Activated CD4-positive, alpha-beta T cell treated with anti-CD3 and anti-CD28 coated beads, Interleukin-2, amount 10 ng/mL, durations not matched to agents 24 days and 14 days (primary cell): ENCODE results near the gene SIRPG. TPM values are rescaled to one million over a fixed set of nuclear protein-coding genes. Genes with fewer than 3 reads are reported as not detected.

ENCODE experiments used
- DNase-seq: peaks from one replicate; pipeline ENCODE4 v3.0.0; 2022
- H3K27ac Mint-ChIP-seq: one replicate; pipeline ENCODE4 v1.8.0; 2022; ENCODE audit warnings: mild to moderate bottlenecking, mixed read lengths
- H3K27me3 Mint-ChIP-seq: one replicate; pipeline ENCODE4 v1.8.0; 2022; ENCODE audit warnings: mixed read lengths
- H3K36me3 Mint-ChIP-seq: one replicate; pipeline ENCODE4 v1.8.0; 2022; ENCODE audit warnings: low read depth, mild to moderate bottlenecking, mixed read lengths
- H3K4me1 Mint-ChIP-seq: one replicate; pipeline ENCODE4 v1.8.0; 2021; ENCODE audit warnings: mixed read lengths
- H3K4me3 Mint-ChIP-seq: one replicate; pipeline ENCODE4 v1.8.0; 2022; ENCODE audit warnings: mild to moderate bottlenecking, moderate library complexity, mixed read lengths
- H3K9me3 Mint-ChIP-seq: one replicate; pipeline ENCODE4 v1.8.0; 2021; ENCODE audit warnings: mixed read lengths
- intact Hi-C: fragments of 100-400 bp; cut with micrococcal nuclease; formaldehyde crosslinking; loops from one replicate; pipeline ENCODE4 v1.15.1; 2023
- total RNA-seq: library from RNA; stranded (reverse); gene quantifications from 2 replicates; pipeline ENCODE4 v1.2.3, GENCODE V29; 2022

The SIRPG gene
- total RNA-seq, 1 donor from 2014 or later, result 33.8 TPM

DNA sequence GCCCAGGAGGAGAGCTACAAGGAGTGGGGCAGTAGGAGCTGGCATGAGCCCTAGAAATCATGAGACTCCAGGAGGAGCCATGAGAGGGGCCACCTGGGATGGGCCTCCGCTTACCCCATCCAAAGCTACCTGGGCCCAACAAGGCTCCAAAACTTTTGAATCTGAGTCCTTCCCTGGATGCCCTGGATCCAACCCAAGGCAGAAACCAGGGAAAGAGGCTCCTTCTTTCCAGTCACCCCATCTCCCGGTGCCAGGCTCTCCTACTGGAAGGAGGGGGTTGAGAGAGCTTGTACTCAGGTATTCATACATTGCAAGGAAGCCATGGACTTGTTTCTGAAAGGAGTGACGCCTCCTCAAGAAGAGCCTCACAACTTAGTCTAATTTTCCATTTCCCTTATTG lies 7.8 kb upstream of the SIRPG start:
- Mint-ChIP-seq H3K36me3 (peaks cover 17% of the 10 kb centered on the region), H3K4me1 (peaks cover 75% of the 10 kb centered on the region), H3K9me3 (peaks cover 17% of the 10 kb centered on the region), H3K27ac (peak overlapping the region; percentile 90), H3K4me3 (peak overlapping the region; percentile 85), H3K27me3 (no peaks in the 10 kb centered on the region)
- intact Hi-C loops, result loop anchor here (1.0 to 10.0 kb wide), 4 partner anchors 9 to 301 kb away; no protein-coding TSS in a partner anchor
- peak; percentile 62 for DNase-seq

DNA sequence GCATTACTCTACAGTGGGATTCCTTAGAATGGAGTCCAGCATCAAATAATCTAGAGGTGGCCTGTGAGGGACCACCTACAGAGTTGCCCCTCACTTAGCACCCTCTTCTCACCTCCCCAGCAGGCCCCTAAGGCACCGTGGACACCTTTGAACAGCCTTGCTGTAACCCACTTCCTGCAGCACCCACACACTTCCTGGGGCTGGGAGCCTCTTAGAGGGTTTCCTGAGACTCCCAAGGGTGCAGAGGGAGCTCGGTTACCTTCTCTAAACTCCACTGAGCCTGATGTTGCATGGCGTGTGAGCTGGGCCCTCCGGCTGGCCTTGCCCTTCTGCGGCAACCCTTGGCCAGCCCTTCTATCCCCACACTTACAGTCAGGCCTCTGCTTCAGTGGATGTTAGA lies 7.3 kb upstream of the SIRPG start:
- Mint-ChIP-seq H3K27ac (peak overlapping the region; percentile 90), H3K4me3 (peak overlapping the region; percentile 85), H3K27me3 (no peaks in the 10 kb centered on the region), H3K4me1 (peaks cover 76% of the 10 kb centered on the region), H3K9me3 (peaks cover 18% of the 10 kb centered on the region), H3K36me3 (peaks cover 15% of the 10 kb centered on the region)
- DNase-seq, result peak; percentile 87
- intact Hi-C loops, result loop anchor here (1.0 to 10.0 kb wide), 4 partner anchors 9 to 300 kb away; no protein-coding TSS in a partner anchor

DNA sequence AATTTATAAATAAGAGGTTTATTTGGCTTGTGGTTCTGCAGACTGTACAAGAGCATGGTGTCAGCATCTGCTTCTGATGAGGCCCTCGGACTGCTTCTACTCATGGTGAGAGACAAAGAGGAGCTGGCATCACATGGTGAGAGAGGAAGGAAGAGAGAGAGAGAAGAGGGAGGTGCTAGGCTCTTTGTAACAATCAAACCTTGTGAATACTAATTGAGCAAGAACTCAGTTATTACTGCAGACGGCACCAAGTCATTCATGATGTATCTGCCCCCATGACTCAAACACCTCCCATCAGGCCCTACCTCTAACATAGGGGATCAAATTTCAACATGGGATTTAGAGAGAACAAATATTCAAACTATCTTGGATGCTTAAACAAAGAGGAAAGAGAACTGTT lies 6.3 kb upstream of the SIRPG start:
- DNase-seq, result peak; percentile 65
- intact Hi-C loops, result loop anchor here (10.0 kb wide), 1 partner anchor 299 kb away; no protein-coding TSS in a partner anchor
- Mint-ChIP-seq H3K27ac (peak overlapping the region; percentile 90), H3K4me1 (peaks cover 80% of the 10 kb centered on the region), H3K27me3 (no peaks in the 10 kb centered on the region), H3K4me3 (peak overlapping the region; percentile 85), H3K9me3 (peaks cover 18% of the 10 kb centered on the region), H3K36me3 (peaks cover 15% of the 10 kb centered on the region)

DNA sequence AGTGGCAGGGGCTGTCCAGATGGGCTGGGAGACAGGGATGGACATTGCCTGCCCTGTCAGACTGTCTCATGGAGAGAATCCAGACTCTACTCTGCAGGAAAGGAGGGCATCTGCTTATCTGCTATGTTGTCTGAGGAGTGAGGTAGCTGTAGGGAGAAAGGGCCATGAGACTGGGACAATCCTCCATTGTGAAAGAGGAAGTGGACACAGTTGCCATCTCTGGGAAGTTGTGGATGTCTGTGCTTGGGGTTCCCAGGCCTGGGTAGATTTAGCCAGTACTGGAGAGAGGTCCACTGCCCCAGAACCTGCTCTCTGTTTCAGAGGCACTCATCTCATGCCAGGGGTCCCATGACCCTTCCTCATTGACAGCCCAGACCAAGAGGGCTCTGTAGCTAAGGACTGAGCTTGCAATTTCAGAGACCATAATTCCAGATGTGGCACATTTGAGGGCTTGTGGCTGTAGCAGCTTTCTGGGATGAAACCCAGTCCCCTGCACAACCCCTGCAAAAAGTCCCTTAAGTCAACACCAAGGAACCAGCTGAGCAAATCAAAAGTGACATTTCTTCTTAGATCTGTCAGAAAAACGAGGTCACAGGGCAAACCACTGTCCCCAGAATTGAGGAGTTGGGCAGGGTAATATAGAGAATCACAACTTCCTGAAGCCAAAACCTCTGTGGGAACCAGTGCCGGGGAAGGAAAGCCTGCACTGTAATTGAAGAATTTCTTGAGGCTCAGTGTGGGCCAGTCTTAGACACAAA lies 4.1 kb upstream of the SIRPG start:
- peak; percentile 75 for DNase-seq
- Mint-ChIP-seq H3K4me3 (peak overlapping the region; percentile 64), H3K27me3 (no peaks in the 10 kb centered on the region), H3K36me3 (peaks cover 6% of the 10 kb centered on the region), H3K4me1 (peaks cover 84% of the 10 kb centered on the region), H3K27ac (peak overlapping the region; percentile 82), H3K9me3 (peaks cover 13% of the 10 kb centered on the region)
- intact Hi-C loops, result loop anchor here (10.0 kb wide), 1 partner anchor 297 kb away; no protein-coding TSS in a partner anchor

DNA sequence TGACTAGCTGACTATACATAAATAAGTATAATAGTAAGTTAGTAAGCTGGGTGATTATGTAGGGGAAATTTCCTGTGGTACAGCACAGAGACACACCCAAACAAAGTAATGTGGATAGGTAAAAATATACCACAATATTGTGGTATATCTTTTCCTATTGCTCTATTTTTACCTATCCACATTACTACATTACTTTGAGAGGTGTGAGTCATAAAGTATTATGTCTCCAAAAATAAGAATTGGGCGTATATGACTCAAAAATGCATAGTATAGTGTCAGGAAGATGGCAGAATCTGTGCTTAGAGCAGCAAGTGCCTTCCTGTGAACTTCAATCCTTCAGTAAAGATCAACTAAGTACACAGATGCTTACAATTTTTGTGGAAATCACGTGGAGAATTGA lies 2.7 kb upstream of the SIRPG start:
- intact Hi-C loops, result loop anchor here (1.0 to 10.0 kb wide), 4 partner anchors 12 to 295 kb away; no protein-coding TSS in a partner anchor
- peak overlapping the region; percentile 94 for H3K27ac Mint-ChIP-seq
- H3K9me3 Mint-ChIP-seq, result peaks cover 13% of the 10 kb centered on the region
- no peak for DNase-seq
- H3K4me3 Mint-ChIP-seq, result peak overlapping the region; percentile 59
- peaks cover 86% of the 10 kb centered on the region for H3K4me1 Mint-ChIP-seq
- peaks cover 12% of the 10 kb centered on the region for H3K36me3 Mint-ChIP-seq
- H3K27me3 Mint-ChIP-seq, result no peaks in the 10 kb centered on the region

DNA sequence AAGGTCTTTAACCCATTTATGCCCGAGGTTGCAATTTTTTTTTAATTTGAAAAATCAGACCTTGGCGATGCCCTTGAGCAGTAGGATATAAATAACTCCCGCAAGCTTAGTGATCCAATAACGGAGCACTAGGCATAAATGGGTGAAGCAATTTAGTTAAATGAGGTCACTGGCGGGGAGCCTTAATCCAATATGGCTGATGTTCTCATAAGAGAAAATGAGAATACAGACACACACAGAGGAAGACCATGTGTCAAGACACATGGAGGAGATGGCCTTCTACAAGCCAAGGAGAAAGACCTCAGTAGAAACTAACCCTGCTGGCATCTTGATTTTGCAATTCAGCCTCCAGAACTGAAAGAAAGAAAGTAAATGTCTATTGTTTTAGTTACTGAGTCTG lies 735 bp downstream of the SIRPG start:
- H3K4me3 Mint-ChIP-seq, result peak overlapping the region; percentile 94
- peaks cover 38% of the 10 kb centered on the region for H3K36me3 Mint-ChIP-seq
- H3K27me3 Mint-ChIP-seq, result no peaks in the 10 kb centered on the region
- intact Hi-C loops, result loop anchor here (2.0 kb wide), 1 partner anchor 32 kb away; no protein-coding TSS in a partner anchor
- DNase-seq, result peak; percentile 70
- peak overlapping the region; percentile 98 for H3K27ac Mint-ChIP-seq
- H3K9me3 Mint-ChIP-seq, result peaks cover 26% of the 10 kb centered on the region
- peaks cover 82% of the 10 kb centered on the region for H3K4me1 Mint-ChIP-seq

DNA sequence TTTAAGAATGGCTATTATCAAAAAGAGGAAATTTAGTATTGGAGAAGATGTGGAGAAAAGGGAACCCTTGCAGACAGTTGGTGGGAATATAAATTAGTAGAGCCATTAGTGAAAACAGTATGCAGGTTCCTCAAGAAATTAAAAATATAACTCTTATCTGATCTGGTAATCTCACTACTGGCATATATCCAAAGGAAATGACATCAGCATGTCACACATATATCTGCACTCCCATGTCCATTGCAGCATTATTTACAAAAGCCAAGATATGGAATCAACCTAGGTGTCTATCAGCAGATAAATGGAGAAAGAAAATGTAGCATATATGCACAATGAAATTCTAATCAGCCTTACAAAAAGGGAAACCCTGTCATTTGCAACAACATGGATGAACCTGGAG lies 2.6 kb downstream of the SIRPG start:
- intact Hi-C loops, result no loop called here
- Mint-ChIP-seq H3K27ac (peak overlapping the region; percentile 78), H3K4me1 (peaks cover 83% of the 10 kb centered on the region), H3K36me3 (peaks cover 49% of the 10 kb centered on the region), H3K9me3 (peaks cover 20% of the 10 kb centered on the region), H3K4me3 (peak overlapping the region; percentile 84), H3K27me3 (no peaks in the 10 kb centered on the region)
- DNase-seq, result peak; percentile 57

DNA sequence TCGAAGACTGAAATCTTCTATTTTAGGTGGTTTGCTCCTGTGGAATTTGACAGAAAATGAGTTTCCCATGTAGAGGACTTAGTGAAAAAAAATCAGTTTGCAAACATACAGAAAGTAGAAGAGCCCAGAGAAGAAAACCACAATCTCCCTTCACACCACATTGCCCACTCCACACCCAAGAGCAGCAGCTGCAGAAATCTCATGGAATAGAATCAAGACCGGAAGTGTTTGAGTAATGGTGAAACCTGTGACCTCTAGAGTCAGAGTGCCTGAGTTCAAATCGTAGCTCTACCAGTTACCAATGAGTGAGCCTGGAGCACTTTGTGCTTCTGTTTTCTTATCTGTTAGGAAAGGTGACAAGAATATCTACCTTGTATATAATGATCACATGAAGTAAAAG lies 4.6 kb downstream of the SIRPG start:
- DNase-seq, result peak; percentile 69
- intact Hi-C loops, result no loop called here
- peak overlapping the region; percentile 57 for H3K4me3 Mint-ChIP-seq
- peak overlapping the region; percentile 82 for H3K27ac Mint-ChIP-seq
- H3K36me3 Mint-ChIP-seq, result peaks cover 62% of the 10 kb centered on the region
- H3K27me3 Mint-ChIP-seq, result no peaks in the 10 kb centered on the region
- H3K4me1 Mint-ChIP-seq, result peaks cover 74% of the 10 kb centered on the region
- peaks cover 20% of the 10 kb centered on the region for H3K9me3 Mint-ChIP-seq

DNA sequence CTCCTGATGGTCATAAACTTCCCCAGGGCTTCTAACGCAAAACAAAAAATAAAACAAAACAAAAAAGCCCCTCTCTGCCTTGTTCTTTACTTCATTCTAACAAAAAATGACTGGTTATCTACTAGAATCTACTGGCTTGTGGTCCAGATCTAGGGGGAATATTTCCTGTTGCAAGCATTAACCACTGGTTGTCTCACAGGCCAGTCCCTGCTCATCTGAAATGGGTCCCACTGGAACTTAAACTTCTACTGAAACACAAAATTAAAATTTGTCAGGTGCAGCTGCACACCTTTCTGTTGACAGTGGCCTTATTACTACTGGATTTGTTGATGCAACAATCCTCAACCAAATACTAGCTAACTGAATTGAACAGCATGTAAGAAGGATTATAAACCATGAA lies 5.5 kb downstream of the SIRPG start:
- H3K27me3 Mint-ChIP-seq, result no peaks in the 10 kb centered on the region
- intact Hi-C loops, result no loop called here
- peak overlapping the region; percentile 49 for H3K4me3 Mint-ChIP-seq
- no peak for DNase-seq
- H3K4me1 Mint-ChIP-seq, result peaks cover 72% of the 10 kb centered on the region
- H3K9me3 Mint-ChIP-seq, result peaks cover 20% of the 10 kb centered on the region
- H3K36me3 Mint-ChIP-seq, result peaks cover 68% of the 10 kb centered on the region
- H3K27ac Mint-ChIP-seq, result peak overlapping the region; percentile 9

DNA sequence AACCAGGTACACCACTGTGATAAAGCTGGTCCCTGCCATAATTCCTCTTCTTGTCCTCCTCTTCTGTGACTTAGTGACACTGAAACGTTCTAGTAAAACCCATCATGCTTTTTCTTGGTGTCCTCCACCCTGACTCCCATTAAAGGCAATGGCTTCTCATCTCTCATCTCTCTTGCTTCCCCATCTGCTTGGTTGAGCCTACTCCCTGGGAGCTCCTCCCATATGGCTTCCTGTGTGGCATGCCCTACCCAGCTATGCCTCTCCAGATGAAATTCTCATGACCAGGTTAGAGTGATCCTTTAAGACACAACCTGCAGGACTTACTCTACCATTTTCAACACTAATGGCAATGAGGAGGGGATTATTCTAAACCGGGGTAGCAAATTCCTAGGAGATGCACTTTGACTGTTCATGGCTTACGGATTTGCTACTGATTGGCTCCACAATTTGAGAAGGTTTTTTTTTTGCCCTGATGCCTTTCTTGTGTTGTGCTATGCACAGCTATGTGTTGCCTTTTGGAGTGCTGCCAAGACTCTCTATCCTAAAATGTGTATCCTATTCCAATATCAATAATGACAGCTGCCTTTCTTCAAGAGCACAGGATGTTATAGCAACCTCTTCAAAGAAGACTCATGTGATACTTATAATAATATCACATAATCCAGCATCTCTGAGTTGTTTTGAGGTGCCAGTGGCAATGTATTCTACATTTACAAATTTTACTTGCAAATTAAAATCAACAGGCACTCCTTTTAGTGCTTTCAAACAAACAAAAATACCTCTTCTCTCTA lies 6.1 kb downstream of the SIRPG start:
- Mint-ChIP-seq H3K27me3 (no peaks in the 10 kb centered on the region), H3K4me3 (peak overlapping the region; percentile 54), H3K9me3 (peaks cover 20% of the 10 kb centered on the region), H3K27ac (peak overlapping the region; percentile 31), H3K36me3 (peaks cover 74% of the 10 kb centered on the region), H3K4me1 (peaks cover 73% of the 10 kb centered on the region)
- intact Hi-C loops, result no loop called here
- DNase-seq, result peak; percentile 65

DNA sequence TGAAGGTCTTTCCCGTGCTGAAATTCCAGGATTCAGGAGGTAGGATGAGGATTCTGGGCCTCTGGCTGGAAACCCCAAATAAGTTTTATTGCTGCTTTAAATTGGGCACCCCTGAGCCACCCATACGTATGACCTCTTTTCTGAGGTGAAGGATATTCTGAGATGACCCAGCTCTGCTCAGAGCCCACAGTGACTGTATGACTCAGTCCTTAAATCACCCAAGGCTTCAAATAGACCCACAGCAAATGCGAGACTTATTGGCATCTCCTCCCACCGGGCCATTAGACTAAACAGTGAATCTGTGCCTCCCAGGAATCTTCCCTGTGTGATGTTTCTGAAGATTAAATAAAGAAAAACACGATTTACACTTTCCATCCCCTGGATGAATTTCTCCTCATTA lies 9.5 kb downstream of the SIRPG start:
- no peak overlapping the region for H3K4me3 Mint-ChIP-seq
- DNase-seq, result no peak
- H3K27ac Mint-ChIP-seq, result peak overlapping the region; percentile 54
- peaks cover 68% of the 10 kb centered on the region for H3K36me3 Mint-ChIP-seq
- H3K9me3 Mint-ChIP-seq, result peaks cover 9% of the 10 kb centered on the region
- peaks cover 53% of the 10 kb centered on the region for H3K4me1 Mint-ChIP-seq
- no peaks in the 10 kb centered on the region for H3K27me3 Mint-ChIP-seq
- intact Hi-C loops, result loop anchor here (5.0 kb wide), 1 partner anchor 39 kb away; no protein-coding TSS in a partner anchor

DNA sequence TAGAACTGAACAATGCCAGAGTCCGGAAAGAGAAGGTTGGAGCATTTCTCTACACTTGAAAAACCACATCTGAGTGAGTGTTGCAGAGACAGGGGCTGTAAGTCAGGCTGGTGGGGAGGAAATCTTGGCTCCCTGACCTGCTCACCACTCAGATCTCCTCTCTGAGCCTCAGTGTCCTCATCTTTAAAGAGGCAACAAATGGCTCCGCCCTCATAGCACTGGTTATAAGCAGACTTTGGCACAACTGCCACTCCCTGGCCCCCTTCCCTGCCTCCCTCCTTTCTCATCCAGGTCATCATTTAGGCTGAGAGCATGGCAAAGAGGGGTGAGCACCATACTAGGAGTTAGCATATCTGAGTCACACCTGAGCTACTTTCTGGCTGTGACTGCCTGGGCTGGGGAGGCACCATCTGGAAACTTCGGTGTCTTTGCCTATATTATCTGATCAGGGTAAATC lies 10.6 kb downstream of the SIRPG start:
- Mint-ChIP-seq H3K4me1 (peaks cover 45% of the 10 kb centered on the region), H3K4me3 (peak overlapping the region; percentile 29), H3K27ac (peak overlapping the region; percentile 92), H3K9me3 (peaks cover 4% of the 10 kb centered on the region), H3K27me3 (no peaks in the 10 kb centered on the region), H3K36me3 (peaks cover 61% of the 10 kb centered on the region)
- intact Hi-C loops, result loop anchor here (1.0 to 5.0 kb wide), 2 partner anchors 18 to 40 kb away; no protein-coding TSS in a partner anchor
- DNase-seq, result no peak

DNA sequence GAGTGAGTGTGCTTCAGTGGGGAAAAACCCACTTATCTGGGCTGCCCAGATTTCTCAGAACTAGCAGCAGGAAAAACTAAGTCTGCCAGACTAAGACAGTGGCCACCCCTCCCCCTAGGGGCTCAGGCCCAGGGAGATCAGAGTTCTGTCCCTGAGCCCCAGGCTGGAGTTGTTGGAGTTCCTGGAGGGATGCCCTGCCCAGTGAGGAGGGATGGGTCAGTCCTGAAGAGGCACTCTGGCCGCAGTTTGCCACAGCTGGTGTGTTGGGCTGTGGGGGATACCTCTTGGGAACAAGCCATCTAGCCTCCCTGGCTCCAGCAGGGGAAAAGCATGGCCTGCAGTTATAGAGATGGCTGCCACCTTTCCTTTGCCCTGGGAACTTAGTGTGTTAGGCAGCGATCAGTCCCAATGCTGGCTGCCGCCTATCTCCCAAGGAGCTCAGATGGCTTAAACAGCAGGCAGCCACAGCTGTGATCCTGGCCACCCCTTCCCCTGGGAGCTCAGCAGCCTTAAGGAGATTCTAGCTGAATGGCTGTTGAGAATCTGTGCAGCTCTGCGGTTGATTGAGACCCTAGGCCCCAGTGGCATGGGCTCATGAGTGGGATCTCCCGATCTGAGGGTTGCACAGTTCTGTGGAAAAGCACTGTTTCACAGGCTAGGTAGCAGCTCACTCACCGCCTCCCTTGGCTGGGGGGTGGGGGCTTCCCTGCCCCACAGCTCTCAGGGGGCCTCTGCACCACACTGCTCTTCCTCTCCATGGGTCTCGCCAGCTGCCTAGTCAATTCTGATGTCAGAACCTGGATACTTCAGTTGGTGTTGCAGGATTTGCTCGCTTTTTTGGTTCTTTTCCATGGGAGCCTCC lies 13.2 kb downstream of the SIRPG start:
- Mint-ChIP-seq H3K4me3 (no peak overlapping the region), H3K36me3 (peaks cover 52% of the 10 kb centered on the region), H3K27ac (no peak overlapping the region), H3K9me3 (peaks cover 7% of the 10 kb centered on the region), H3K27me3 (no peaks in the 10 kb centered on the region), H3K4me1 (peaks cover 37% of the 10 kb centered on the region)
- intact Hi-C loops, result no loop called here
- no peak for DNase-seq
